ENCODE results near the gene MYH11. TPM values are rescaled to one million over a fixed set of nuclear protein-coding genes. Genes with fewer than 3 reads are reported as not detected.

The MYH11 gene
- total RNA-seq, 1 donor from 2014 or later = 0.04 TPM

- no peaks in the 10 kb centered on the region for H3K36me3 ChIP-seq (ENCODE audit: control insufficient read depth, insufficient read depth, low read length)
- H3K4me3 ChIP-seq (ENCODE audit: low read depth, low read length) = no peak overlapping the region
- no peaks in the 10 kb centered on the region for H3K27me3 ChIP-seq (ENCODE audit: control insufficient read depth, insufficient read depth, low read length)
- no peak for TF ChIP-seq CTCF (IDR thresholded peaks at IDR 0.05; ENCODE audit: insufficient read depth, low read length, poor library complexity, severe bottlenecking)
- no peak for DNase-seq (ENCODE audit: low read depth)
Measured at GRCh38 chr16:15768201-15768600, 88.6 kb downstream of the MYH11 start.

- Histone ChIP-seq H3K36me3 (ENCODE audit: control insufficient read depth, insufficient read depth, low read length) (no peaks in the 10 kb centered on the region), H3K4me3 (ENCODE audit: low read depth, low read length) (no peak overlapping the region), H3K27me3 (ENCODE audit: control insufficient read depth, insufficient read depth, low read length) (no peaks in the 10 kb centered on the region)
- DNase-seq (ENCODE audit: low read depth) = no peak
- TF ChIP-seq CTCF (IDR thresholded peaks at IDR 0.05; ENCODE audit: insufficient read depth, low read length, poor library complexity, severe bottlenecking) = no peak
Measured at GRCh38 chr16:15766918-15767317, 89.9 kb downstream of the MYH11 start.

- Histone ChIP-seq H3K27me3 (ENCODE audit: control insufficient read depth, insufficient read depth, low read length) (no peaks in the 10 kb centered on the region), H3K36me3 (ENCODE audit: control insufficient read depth, insufficient read depth, low read length) (no peaks in the 10 kb centered on the region), H3K4me3 (ENCODE audit: low read depth, low read length) (no peak overlapping the region)
- no peak for DNase-seq (ENCODE audit: low read depth)
- TF ChIP-seq CTCF (IDR thresholded peaks at IDR 0.05; ENCODE audit: insufficient read depth, low read length, poor library complexity, severe bottlenecking) = peak; percentile 71
Measured at GRCh38 chr16:15765880-15766279, 90.9 kb downstream of the MYH11 start.

GRCh38 chr16:15765116-15765515 lies 91.7 kb downstream of the MYH11 start:
- H3K4me3 ChIP-seq (ENCODE audit: low read depth, low read length) = no peak overlapping the region
- TF ChIP-seq CTCF (IDR thresholded peaks at IDR 0.05; ENCODE audit: insufficient read depth, low read length, poor library complexity, severe bottlenecking) = no peak
- H3K36me3 ChIP-seq (ENCODE audit: control insufficient read depth, insufficient read depth, low read length) = no peaks in the 10 kb centered on the region
- no peaks in the 10 kb centered on the region for H3K27me3 ChIP-seq (ENCODE audit: control insufficient read depth, insufficient read depth, low read length)
- DNase-seq (ENCODE audit: low read depth) = no peak

- TF ChIP-seq CTCF (IDR thresholded peaks at IDR 0.05; ENCODE audit: insufficient read depth, low read length, poor library complexity, severe bottlenecking) = no peak
- DNase-seq (ENCODE audit: low read depth) = no peak
- H3K4me3 ChIP-seq (ENCODE audit: low read depth, low read length) = no peak overlapping the region
- H3K36me3 ChIP-seq (ENCODE audit: control insufficient read depth, insufficient read depth, low read length) = no peaks in the 10 kb centered on the region
- H3K27me3 ChIP-seq (ENCODE audit: control insufficient read depth, insufficient read depth, low read length) = no peaks in the 10 kb centered on the region
Measured at GRCh38 chr16:15764112-15764511, 92.7 kb downstream of the MYH11 start.

GRCh38 chr16:15760129-15760528 lies 96.7 kb downstream of the MYH11 start:
- Histone ChIP-seq H3K4me3 (ENCODE audit: low read depth, low read length) (no peak overlapping the region), H3K27me3 (ENCODE audit: control insufficient read depth, insufficient read depth, low read length) (no peaks in the 10 kb centered on the region), H3K36me3 (ENCODE audit: control insufficient read depth, insufficient read depth, low read length) (no peaks in the 10 kb centered on the region)
- DNase-seq (ENCODE audit: low read depth) = no peak
- no peak for TF ChIP-seq CTCF (IDR thresholded peaks at IDR 0.05; ENCODE audit: insufficient read depth, low read length, poor library complexity, severe bottlenecking)
